ENCODE measurements around the gene GFI1B. TPM values are rescaled to one million over a fixed set of nuclear protein-coding genes. Genes with fewer than 3 reads are reported as not detected.

GFI1B gene
- total and polyA plus RNA-seq, 2 of the 13 experiments (the other 11 are each of a cell fraction or from before 2014, with no cell fraction given) = 0.15 to 0.51 TPM

- TF ChIP-seq SNAPC4 (CRISPR knock-in tag; IDR thresholded peaks at IDR 0.05) (no peak), MAFG (CRISPR knock-in tag; IDR thresholded peaks at IDR 0.05) (no peak), ZNF451 (CRISPR knock-in tag; IDR thresholded peaks at IDR 0.05) (no peak), ZNF790 (CRISPR knock-in tag; IDR thresholded peaks at IDR 0.05; ENCODE audit: borderline replicate concordance) (peak; percentile 61; the same call in 1 of the 2 replicates), POGK (CRISPR knock-in tag; conservative IDR thresholded peaks at IDR 0.05) (no peak), CBX2 (IDR thresholded peaks at IDR 0.05; ENCODE audit: low read depth, low read length) (no peak), CBX2 (CRISPR knock-in tag; IDR thresholded peaks at IDR 0.05; ENCODE audit: low read depth) (no peak), SMAD3 (CRISPR knock-in tag; IDR thresholded peaks at IDR 0.05) (peak; percentile 90), CREB1 (IDR thresholded peaks at IDR 0.05) (peak; percentile 51), CREB1 (CRISPR knock-in tag; IDR thresholded peaks at IDR 0.05) (peak; percentile 66), DNMT1 (CRISPR knock-in tag; IDR thresholded peaks at IDR 0.05) (peak; percentile 85; the same call in 1 of the 2 replicates), ZNF138 (CRISPR knock-in tag; IDR thresholded peaks at IDR 0.05; ENCODE audit: low read depth) (0 out of 2 replicates have a peak, but pooled peaks have one; percentile 67), CHCHD3 (CRISPR knock-in tag; IDR thresholded peaks at IDR 0.05) (no peak)
- TF ChIP-seq, protein P1, sequence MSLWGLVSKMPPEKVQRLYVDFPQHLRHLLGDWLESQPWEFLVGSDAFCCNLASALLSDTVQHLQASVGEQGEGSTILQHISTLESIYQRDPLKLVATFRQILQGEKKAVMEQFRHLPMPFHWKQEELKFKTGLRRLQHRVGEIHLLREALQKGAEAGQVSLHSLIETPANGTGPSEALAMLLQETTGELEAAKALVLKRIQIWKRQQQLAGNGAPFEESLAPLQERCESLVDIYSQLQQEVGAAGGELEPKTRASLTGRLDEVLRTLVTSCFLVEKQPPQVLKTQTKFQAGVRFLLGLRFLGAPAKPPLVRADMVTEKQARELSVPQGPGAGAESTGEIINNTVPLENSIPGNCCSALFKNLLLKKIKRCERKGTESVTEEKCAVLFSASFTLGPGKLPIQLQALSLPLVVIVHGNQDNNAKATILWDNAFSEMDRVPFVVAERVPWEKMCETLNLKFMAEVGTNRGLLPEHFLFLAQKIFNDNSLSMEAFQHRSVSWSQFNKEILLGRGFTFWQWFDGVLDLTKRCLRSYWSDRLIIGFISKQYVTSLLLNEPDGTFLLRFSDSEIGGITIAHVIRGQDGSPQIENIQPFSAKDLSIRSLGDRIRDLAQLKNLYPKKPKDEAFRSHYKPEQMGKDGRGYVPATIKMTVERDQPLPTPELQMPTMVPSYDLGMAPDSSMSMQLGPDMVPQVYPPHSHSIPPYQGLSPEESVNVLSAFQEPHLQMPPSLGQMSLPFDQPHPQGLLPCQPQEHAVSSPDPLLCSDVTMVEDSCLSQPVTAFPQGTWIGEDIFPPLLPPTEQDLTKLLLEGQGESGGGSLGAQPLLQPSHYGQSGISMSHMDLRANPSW (CRISPR knock-in tag; IDR thresholded peaks at IDR 0.05; ENCODE audit: borderline replicate concordance) = peak; percentile 38; the same call in 1 of the 2 replicates
- TF ChIP-seq, protein P2, sequence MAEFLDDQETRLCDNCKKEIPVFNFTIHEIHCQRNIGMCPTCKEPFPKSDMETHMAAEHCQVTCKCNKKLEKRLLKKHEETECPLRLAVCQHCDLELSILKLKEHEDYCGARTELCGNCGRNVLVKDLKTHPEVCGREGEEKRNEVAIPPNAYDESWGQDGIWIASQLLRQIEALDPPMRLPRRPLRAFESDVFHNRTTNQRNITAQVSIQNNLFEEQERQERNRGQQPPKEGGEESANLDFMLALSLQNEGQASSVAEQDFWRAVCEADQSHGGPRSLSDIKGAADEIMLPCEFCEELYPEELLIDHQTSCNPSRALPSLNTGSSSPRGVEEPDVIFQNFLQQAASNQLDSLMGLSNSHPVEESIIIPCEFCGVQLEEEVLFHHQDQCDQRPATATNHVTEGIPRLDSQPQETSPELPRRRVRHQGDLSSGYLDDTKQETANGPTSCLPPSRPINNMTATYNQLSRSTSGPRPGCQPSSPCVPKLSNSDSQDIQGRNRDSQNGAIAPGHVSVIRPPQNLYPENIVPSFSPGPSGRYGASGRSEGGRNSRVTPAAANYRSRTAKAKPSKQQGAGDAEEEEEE (CRISPR knock-in tag; IDR thresholded peaks at IDR 0.05; ENCODE audit: borderline replicate concordance) = no peak
- TF ChIP-seq, protein P3, sequence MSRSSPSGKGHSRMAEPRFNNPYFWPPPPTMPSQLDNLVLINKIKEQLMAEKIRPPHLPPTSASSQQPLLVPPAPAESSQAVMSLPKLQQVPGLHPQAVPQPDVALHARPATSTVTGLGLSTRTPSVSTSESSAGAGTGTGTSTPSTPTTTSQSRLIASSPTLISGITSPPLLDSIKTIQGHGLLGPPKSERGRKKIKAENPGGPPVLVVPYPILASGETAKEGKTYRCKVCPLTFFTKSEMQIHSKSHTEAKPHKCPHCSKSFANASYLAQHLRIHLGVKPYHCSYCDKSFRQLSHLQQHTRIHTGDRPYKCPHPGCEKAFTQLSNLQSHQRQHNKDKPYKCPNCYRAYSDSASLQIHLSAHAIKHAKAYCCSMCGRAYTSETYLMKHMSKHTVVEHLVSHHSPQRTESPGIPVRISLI (CRISPR knock-in tag; IDR thresholded peaks at IDR 0.05; ENCODE audit: borderline replicate concordance) = peak; percentile 32; the same call in 1 of the 2 replicates
These were observed 52.0 kb downstream of the GFI1B start, which contains the start of gene GTF3C5 (continued) for GRCh38 chr9:133030317-133031129.

Measured in HepG2 (cell line).